Measurements from ENCODE around the gene DCUN1D4.
A peak's percentile ranks its signal among the peaks of the same experiment; 100 is the strongest.
"Not testable (repeated sequence)": the region's sequence is repeated elsewhere in the genome, so short reads cannot be mapped to it uniquely, and the experiment has no call there.

Gene DCUN1D4

GRCh38 chr4:51885363-51885762 is 42.4 kb downstream of the DCUN1D4 start:
- no peak overlapping the region for H3K4me3 ChIP-seq (ENCODE audit: low read depth, low read length)
- peak; percentile 46; the same call in 1 of the 2 replicates for TF ChIP-seq CTCF (IDR thresholded peaks at IDR 0.05; ENCODE audit: borderline replicate concordance, insufficient read depth, low read depth, low read length)

- no peak overlapping the region for H3K4me3 ChIP-seq (ENCODE audit: low read depth, low read length)
- no peak for TF ChIP-seq CTCF (IDR thresholded peaks at IDR 0.05; ENCODE audit: borderline replicate concordance, insufficient read depth, low read depth, low read length)
Observed at GRCh38 chr4:51890760-51891159, 47.8 kb downstream of the DCUN1D4 start.

- not testable (repeated sequence) for H3K4me3 ChIP-seq (ENCODE audit: low read depth, low read length)
Observed at GRCh38 chr4:51893402-51893801, 50.4 kb downstream of the DCUN1D4 start.

- no peak for TF ChIP-seq CTCF (IDR thresholded peaks at IDR 0.05; ENCODE audit: borderline replicate concordance, insufficient read depth, low read depth, low read length)
- H3K4me3 ChIP-seq (ENCODE audit: low read depth, low read length), result no peak overlapping the region
Observed at GRCh38 chr4:51894059-51894645, 51.2 kb downstream of the DCUN1D4 start.

- H3K4me3 ChIP-seq (ENCODE audit: low read depth, low read length), result no peak overlapping the region
- no peak for TF ChIP-seq CTCF (IDR thresholded peaks at IDR 0.05; ENCODE audit: borderline replicate concordance, insufficient read depth, low read depth, low read length)
Observed at GRCh38 chr4:51895158-51895557, 52.2 kb downstream of the DCUN1D4 start.

GRCh38 chr4:51895816-51896408 is 53.0 kb downstream of the DCUN1D4 start:
- TF ChIP-seq CTCF (IDR thresholded peaks at IDR 0.05; ENCODE audit: borderline replicate concordance, insufficient read depth, low read depth, low read length), result peak; percentile 85
- H3K4me3 ChIP-seq (ENCODE audit: low read depth, low read length), result no peak overlapping the region

- H3K4me3 ChIP-seq (ENCODE audit: low read depth, low read length), result no peak overlapping the region
- TF ChIP-seq CTCF (IDR thresholded peaks at IDR 0.05; ENCODE audit: borderline replicate concordance, insufficient read depth, low read depth, low read length), result no peak
Observed at GRCh38 chr4:51901363-51901762, 58.4 kb downstream of the DCUN1D4 start.

Measured in GM12875 (cell line).